ENCODE results near the gene FBN2.

The FBN2 gene

GRCh38 chr5:128253161-128253560 is 284.9 kb downstream of the FBN2 start:
- no peak for DNase-seq
- H3K4me2 ChIP-seq (ENCODE audit: low read length), result no peak overlapping the region
- H3K14ac ChIP-seq (ENCODE audit: low read length), result no peak overlapping the region
- H3K4ac ChIP-seq (ENCODE audit: low read depth, low read length), result no peak overlapping the region
- no peak overlapping the region for H4K8ac ChIP-seq (ENCODE audit: low read depth, low read length)
- no peak overlapping the region for H3K4me3 ChIP-seq (ENCODE audit: low read depth, low read length)
- H2BK120ac ChIP-seq (ENCODE audit: insufficient read depth, low read length, poor library complexity), result no peak overlapping the region
- H3K23ac ChIP-seq (ENCODE audit: low read length), result no peak overlapping the region
- H3K79me2 ChIP-seq (ENCODE audit: control insufficient read depth, insufficient read depth, low read length, poor library complexity), result no peaks in the 10 kb centered on the region
- no peaks in the 10 kb centered on the region for H3K27me3 ChIP-seq (ENCODE audit: insufficient read depth, low read length)
- no peak overlapping the region for H2BK5ac ChIP-seq (ENCODE audit: low read depth, low read length, poor library complexity)
- no peak overlapping the region for H2AFZ ChIP-seq (ENCODE audit: insufficient read depth, low read length, poor library complexity)
- H3K18ac ChIP-seq (ENCODE audit: low read length), result no peak overlapping the region
- no peak overlapping the region for H4K91ac ChIP-seq (ENCODE audit: low read depth, low read length)
- no peak overlapping the region for H3K9ac ChIP-seq (ENCODE audit: low read length)
- no peak overlapping the region for H4K12ac ChIP-seq (ENCODE audit: low read depth, low read length)
- H2AK5ac ChIP-seq (ENCODE audit: low read length), result no peak overlapping the region
- H3K27ac ChIP-seq (ENCODE audit: low read depth, low read length), result no peak overlapping the region
- WGBS (ENCODE audit: extremely low coverage, insufficient coverage, insufficient read length), result no CpG with 5 or more reads among the region's 5 CpGs
- no peaks in the 10 kb centered on the region for H3K4me1 ChIP-seq (ENCODE audit: control insufficient read depth in 1 of 2, insufficient read depth in 2 of 2, low read length in 2 of 2)
- no peaks in the 10 kb centered on the region for H3K9me3 ChIP-seq (ENCODE audit: insufficient read depth, low read depth, low read length)
- H3K36me3 ChIP-seq (ENCODE audit: control insufficient read depth in 1 of 2, insufficient read depth in 2 of 2, low read length in 2 of 2), result no peaks in the 10 kb centered on the region
- H3K79me1 ChIP-seq (ENCODE audit: low read length), result no peaks in the 10 kb centered on the region
- H2BK12ac ChIP-seq (ENCODE audit: low read length), result no peak overlapping the region

- no peak overlapping the region for H3K4me2 ChIP-seq (ENCODE audit: low read length)
- H3K18ac ChIP-seq (ENCODE audit: low read length), result no peak overlapping the region
- no peak overlapping the region for H4K12ac ChIP-seq (ENCODE audit: low read depth, low read length)
- H2BK12ac ChIP-seq (ENCODE audit: low read length), result no peak overlapping the region
- H4K8ac ChIP-seq (ENCODE audit: low read depth, low read length), result no peak overlapping the region
- no peak overlapping the region for H3K4me3 ChIP-seq (ENCODE audit: low read depth, low read length)
- no peaks in the 10 kb centered on the region for H3K27me3 ChIP-seq (ENCODE audit: insufficient read depth, low read length)
- no peak overlapping the region for H3K9ac ChIP-seq (ENCODE audit: low read length)
- no peak overlapping the region for H4K91ac ChIP-seq (ENCODE audit: low read depth, low read length)
- WGBS (ENCODE audit: extremely low coverage, insufficient coverage, insufficient read length), result no CpG with 5 or more reads among the region's 2 CpGs
- no peak overlapping the region for H2BK5ac ChIP-seq (ENCODE audit: low read depth, low read length, poor library complexity)
- no peak overlapping the region for H2BK120ac ChIP-seq (ENCODE audit: insufficient read depth, low read length, poor library complexity)
- H3K23ac ChIP-seq (ENCODE audit: low read length), result no peak overlapping the region
- no peak overlapping the region for H3K27ac ChIP-seq (ENCODE audit: low read depth, low read length)
- H3K36me3 ChIP-seq (ENCODE audit: control insufficient read depth in 1 of 2, insufficient read depth in 2 of 2, low read length in 2 of 2), result no peaks in the 10 kb centered on the region
- H2AFZ ChIP-seq (ENCODE audit: insufficient read depth, low read length, poor library complexity), result no peak overlapping the region
- no peaks in the 10 kb centered on the region for H3K79me1 ChIP-seq (ENCODE audit: low read length)
- no peak overlapping the region for H3K4ac ChIP-seq (ENCODE audit: low read depth, low read length)
- H3K4me1 ChIP-seq (ENCODE audit: control insufficient read depth in 1 of 2, insufficient read depth in 2 of 2, low read length in 2 of 2), result no peaks in the 10 kb centered on the region
- no peak overlapping the region for H2AK5ac ChIP-seq (ENCODE audit: low read length)
- no peak overlapping the region for H3K14ac ChIP-seq (ENCODE audit: low read length)
- no peak for DNase-seq
- H3K9me3 ChIP-seq (ENCODE audit: insufficient read depth, low read depth, low read length), result no peaks in the 10 kb centered on the region
- H3K79me2 ChIP-seq (ENCODE audit: control insufficient read depth, insufficient read depth, low read length, poor library complexity), result no peaks in the 10 kb centered on the region
Measured at GRCh38 chr5:128252756-128253155, 285.3 kb downstream of the FBN2 start.

- no peak overlapping the region for H2AK5ac ChIP-seq (ENCODE audit: low read length)
- H3K4me1 ChIP-seq (ENCODE audit: control insufficient read depth in 1 of 2, insufficient read depth in 2 of 2, low read length in 2 of 2), result no peaks in the 10 kb centered on the region
- H2BK12ac ChIP-seq (ENCODE audit: low read length), result no peak overlapping the region
- no peak overlapping the region for H3K4me3 ChIP-seq (ENCODE audit: low read depth, low read length)
- H3K79me2 ChIP-seq (ENCODE audit: control insufficient read depth, insufficient read depth, low read length, poor library complexity), result no peaks in the 10 kb centered on the region
- no peak overlapping the region for H3K9ac ChIP-seq (ENCODE audit: low read length)
- WGBS (ENCODE audit: extremely low coverage, insufficient coverage, insufficient read length), result no CpG with 5 or more reads among the region's 1 CpG
- H3K4ac ChIP-seq (ENCODE audit: low read depth, low read length), result no peak overlapping the region
- H3K27me3 ChIP-seq (ENCODE audit: insufficient read depth, low read length), result no peaks in the 10 kb centered on the region
- H3K18ac ChIP-seq (ENCODE audit: low read length), result no peak overlapping the region
- DNase-seq, result no peak
- H3K14ac ChIP-seq (ENCODE audit: low read length), result no peak overlapping the region
- H3K36me3 ChIP-seq (ENCODE audit: control insufficient read depth in 1 of 2, insufficient read depth in 2 of 2, low read length in 2 of 2), result no peaks in the 10 kb centered on the region
- H3K79me1 ChIP-seq (ENCODE audit: low read length), result no peaks in the 10 kb centered on the region
- no peak overlapping the region for H2BK120ac ChIP-seq (ENCODE audit: insufficient read depth, low read length, poor library complexity)
- no peaks in the 10 kb centered on the region for H3K9me3 ChIP-seq (ENCODE audit: insufficient read depth, low read depth, low read length)
- H3K27ac ChIP-seq (ENCODE audit: low read depth, low read length), result no peak overlapping the region
- no peak overlapping the region for H4K91ac ChIP-seq (ENCODE audit: low read depth, low read length)
- no peak overlapping the region for H3K4me2 ChIP-seq (ENCODE audit: low read length)
- H3K23ac ChIP-seq (ENCODE audit: low read length), result no peak overlapping the region
- no peak overlapping the region for H2AFZ ChIP-seq (ENCODE audit: insufficient read depth, low read length, poor library complexity)
- H2BK5ac ChIP-seq (ENCODE audit: low read depth, low read length, poor library complexity), result no peak overlapping the region
- H4K12ac ChIP-seq (ENCODE audit: low read depth, low read length), result no peak overlapping the region
- no peak overlapping the region for H4K8ac ChIP-seq (ENCODE audit: low read depth, low read length)
Measured at GRCh38 chr5:128252196-128252595, 285.8 kb downstream of the FBN2 start.

DNA sequence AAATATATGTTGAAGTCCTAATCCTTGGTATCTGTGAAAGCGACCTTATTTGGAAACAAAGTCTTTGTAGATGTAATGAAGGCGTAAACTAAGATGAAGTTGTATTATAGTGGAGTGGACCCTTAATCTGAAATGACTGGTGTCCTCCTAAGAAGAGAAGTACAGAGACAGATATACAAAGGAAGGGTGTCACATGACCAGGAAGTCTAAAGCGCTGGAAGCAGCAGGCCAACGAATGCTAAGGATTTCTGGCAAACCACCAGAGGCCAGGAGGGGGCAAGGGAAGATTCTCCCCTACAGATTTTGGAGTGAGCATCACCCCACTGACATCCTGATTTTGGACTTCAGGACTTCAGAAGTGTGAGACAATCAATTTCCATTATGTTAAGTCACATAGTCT is 292.1 kb downstream of the FBN2 start:
- no peak overlapping the region for H3K18ac ChIP-seq (ENCODE audit: low read length)

More for the DNA sequence above, 292.1 kb downstream of the FBN2 start:
- Histone ChIP-seq H2BK12ac (ENCODE audit: low read length) (no peak overlapping the region), H4K12ac (ENCODE audit: low read depth, low read length) (no peak overlapping the region), H3K23ac (ENCODE audit: low read length) (no peak overlapping the region), H3K79me1 (ENCODE audit: low read length) (no peaks in the 10 kb centered on the region), H3K27ac (ENCODE audit: low read depth, low read length) (no peak overlapping the region), H3K14ac (ENCODE audit: low read length) (no peak overlapping the region), H2BK5ac (ENCODE audit: low read depth, low read length, poor library complexity) (no peak overlapping the region), H4K91ac (ENCODE audit: low read depth, low read length) (no peak overlapping the region), H3K9me3 (ENCODE audit: insufficient read depth, low read depth, low read length) (peaks cover 2% of the 10 kb centered on the region), H3K4me3 (ENCODE audit: low read depth, low read length) (no peak overlapping the region), H3K9ac (ENCODE audit: low read length) (no peak overlapping the region), H2BK120ac (ENCODE audit: insufficient read depth, low read length, poor library complexity) (no peak overlapping the region), H3K36me3 (ENCODE audit: control insufficient read depth in 1 of 2, insufficient read depth in 2 of 2, low read length in 2 of 2) (no peaks in the 10 kb centered on the region), H3K27me3 (ENCODE audit: insufficient read depth, low read length) (no peaks in the 10 kb centered on the region), H3K4me2 (ENCODE audit: low read length) (no peak overlapping the region), H3K4me1 (ENCODE audit: control insufficient read depth in 1 of 2, insufficient read depth in 2 of 2, low read length in 2 of 2) (no peaks in the 10 kb centered on the region), H2AFZ (ENCODE audit: insufficient read depth, low read length, poor library complexity) (no peak overlapping the region), H2AK5ac (ENCODE audit: low read length) (no peak overlapping the region), H3K4ac (ENCODE audit: low read depth, low read length) (no peak overlapping the region), H4K8ac (ENCODE audit: low read depth, low read length) (no peak overlapping the region), H3K79me2 (ENCODE audit: control insufficient read depth, insufficient read depth, low read length, poor library complexity) (no peaks in the 10 kb centered on the region)
- WGBS (ENCODE audit: extremely low coverage, insufficient coverage, insufficient read length), result no CpG with 5 or more reads among the region's 4 CpGs
- no peak for DNase-seq

Data from trophoblast cell (in vitro differentiated cells and primary cell).